ENCODE data around the gene GAST. TPM values are rescaled to one million over a fixed set of nuclear protein-coding genes. Genes with fewer than 3 reads are reported as not detected.
"Not testable (repeated sequence)": the region's sequence is repeated elsewhere in the genome, so short reads cannot be mapped to it uniquely, and the experiment has no call there.

GAST gene
- total RNA-seq, 1 donor from 2014 or later: not detected

- Mint-ChIP-seq H3K4me3 (no peak overlapping the region), H3K27me3 (ENCODE audit: insufficient read depth, low read depth) (peaks cover 4% of the 10 kb centered on the region), H3K4me1 (peaks cover 39% of the 10 kb centered on the region), H3K27ac (peak overlapping the region; percentile 72), H3K36me3 (no peaks in the 10 kb centered on the region), H3K9me3 (no peaks in the 10 kb centered on the region)
- TF ChIP-seq CTCF (IDR thresholded peaks at IDR 0.05): no peak
- no peak for TF ChIP-seq EZH2phosphoT487 (IDR thresholded peaks at IDR 0.05)
- no peak for TF ChIP-seq EZH2 (IDR thresholded peaks at IDR 0.05)
- H3K79me2 ChIP-seq (ENCODE audit: low read depth): no peaks in the 10 kb centered on the region
- H3K4me2 ChIP-seq: no peak overlapping the region
- H3K9ac ChIP-seq: no peak overlapping the region
- H3K27ac ChIP-seq: no peak overlapping the region
- no peaks in the 10 kb centered on the region for H3K27me3 ChIP-seq
- DNase-seq (ENCODE audit: low spot score): no peak
- H4K20me1 ChIP-seq (ENCODE audit: low read depth): no peaks in the 10 kb centered on the region
- peaks cover 15% of the 10 kb centered on the region for H3F3A ChIP-seq (ENCODE audit: low read depth)
- H3K36me3 ChIP-seq: no peaks in the 10 kb centered on the region
- H2AFZ ChIP-seq (replicated peaks): no peak overlapping the region
- peaks cover 20% of the 10 kb centered on the region for H3K4me1 ChIP-seq
- no peaks in the 10 kb centered on the region for H3K9me3 ChIP-seq (ENCODE audit: low read depth)
- no peak overlapping the region for H3K4me3 ChIP-seq
Observed at GRCh38 chr17:41683441-41684007, 28.6 kb upstream of the GAST start.

- Histone ChIP-seq H4K20me1 (ENCODE audit: low read depth) (peaks cover 3% of the 10 kb centered on the region), H3K4me3 (no peak overlapping the region), H3K9me3 (ENCODE audit: low read depth) (no peaks in the 10 kb centered on the region), H3K4me1 (peaks cover 20% of the 10 kb centered on the region), H3K4me2 (no peak overlapping the region), H3K27ac (no peak overlapping the region), H3K79me2 (ENCODE audit: low read depth) (peaks cover 3% of the 10 kb centered on the region), H3K27me3 (no peaks in the 10 kb centered on the region), H3K9ac (no peak overlapping the region), H3F3A (ENCODE audit: low read depth) (peaks cover 15% of the 10 kb centered on the region), H2AFZ (replicated peaks) (no peak overlapping the region), H3K36me3 (no peaks in the 10 kb centered on the region)
- DNase-seq (ENCODE audit: low spot score): no peak
- TF ChIP-seq EZH2 (IDR thresholded peaks at IDR 0.05) (no peak), EZH2phosphoT487 (IDR thresholded peaks at IDR 0.05) (no peak), CTCF (IDR thresholded peaks at IDR 0.05) (no peak)
- Mint-ChIP-seq H3K4me3 (peak overlapping the region; percentile 50), H3K27ac (peak overlapping the region; percentile 72), H3K27me3 (ENCODE audit: insufficient read depth, low read depth) (peaks cover 4% of the 10 kb centered on the region), H3K9me3 (no peaks in the 10 kb centered on the region), H3K36me3 (no peaks in the 10 kb centered on the region), H3K4me1 (peaks cover 35% of the 10 kb centered on the region)
Observed at GRCh38 chr17:41684035-41684434, 28.1 kb upstream of the GAST start.

- DNase-seq (ENCODE audit: low spot score); H3K9ac ChIP-seq; H3K4me3 ChIP-seq; H3K4me2 ChIP-seq; H3K9me3 Mint-ChIP-seq; H3K27me3 Mint-ChIP-seq (ENCODE audit: insufficient read depth, low read depth); H3K9me3 ChIP-seq (ENCODE audit: low read depth); H3K27ac Mint-ChIP-seq; H3K4me3 Mint-ChIP-seq; H2AFZ ChIP-seq (replicated peaks); H3K27ac ChIP-seq; H3K27me3 ChIP-seq; H3K36me3 ChIP-seq: not testable (repeated sequence)
- H3K36me3 Mint-ChIP-seq: peaks cover 11% of the 10 kb centered on the region
- peaks cover 29% of the 10 kb centered on the region for H3K4me1 Mint-ChIP-seq
- Histone ChIP-seq H4K20me1 (ENCODE audit: low read depth) (peaks cover 18% of the 10 kb centered on the region), H3K4me1 (peaks cover 20% of the 10 kb centered on the region), H3K79me2 (ENCODE audit: low read depth) (peaks cover 18% of the 10 kb centered on the region), H3F3A (ENCODE audit: low read depth) (peaks cover 22% of the 10 kb centered on the region)
Observed at GRCh38 chr17:41685753-41686152, 26.4 kb upstream of the GAST start.

- peaks cover 16% of the 10 kb centered on the region for H3K36me3 Mint-ChIP-seq
- peaks cover 23% of the 10 kb centered on the region for H4K20me1 ChIP-seq (ENCODE audit: low read depth)
- H3K9me3 ChIP-seq (ENCODE audit: low read depth): no peaks in the 10 kb centered on the region
- H3F3A ChIP-seq (ENCODE audit: low read depth): peaks cover 27% of the 10 kb centered on the region
- no peaks in the 10 kb centered on the region for H3K9me3 Mint-ChIP-seq
- no peak overlapping the region for H3K4me3 Mint-ChIP-seq
- TF ChIP-seq EZH2 (IDR thresholded peaks at IDR 0.05) (no peak), CTCF (IDR thresholded peaks at IDR 0.05) (no peak), EZH2phosphoT487 (IDR thresholded peaks at IDR 0.05) (no peak)
- no peak overlapping the region for H3K9ac ChIP-seq
- H2AFZ ChIP-seq (replicated peaks): no peak overlapping the region
- H3K27me3 ChIP-seq: no peaks in the 10 kb centered on the region
- no peak overlapping the region for H3K27ac ChIP-seq
- no peak overlapping the region for H3K27ac Mint-ChIP-seq
- no peak for DNase-seq (ENCODE audit: low spot score)
- no peak overlapping the region for H3K4me3 ChIP-seq
- peaks cover 23% of the 10 kb centered on the region for H3K79me2 ChIP-seq (ENCODE audit: low read depth)
- no peak overlapping the region for H3K4me2 ChIP-seq
- H3K4me1 Mint-ChIP-seq: peaks cover 29% of the 10 kb centered on the region
- H3K4me1 ChIP-seq: peaks cover 19% of the 10 kb centered on the region
- H3K27me3 Mint-ChIP-seq (ENCODE audit: insufficient read depth, low read depth): peaks cover 4% of the 10 kb centered on the region
- H3K36me3 ChIP-seq: peaks cover 13% of the 10 kb centered on the region
Observed at GRCh38 chr17:41686281-41686680, 25.9 kb upstream of the GAST start.
